ENCODE measurements around the gene YES1. TPM values are rescaled to one million over a fixed set of nuclear protein-coding genes. Genes with fewer than 3 reads are reported as not detected.

YES1 gene
- total RNA-seq, 1 donor from 2014 or later, result 37.6 TPM

DNA sequence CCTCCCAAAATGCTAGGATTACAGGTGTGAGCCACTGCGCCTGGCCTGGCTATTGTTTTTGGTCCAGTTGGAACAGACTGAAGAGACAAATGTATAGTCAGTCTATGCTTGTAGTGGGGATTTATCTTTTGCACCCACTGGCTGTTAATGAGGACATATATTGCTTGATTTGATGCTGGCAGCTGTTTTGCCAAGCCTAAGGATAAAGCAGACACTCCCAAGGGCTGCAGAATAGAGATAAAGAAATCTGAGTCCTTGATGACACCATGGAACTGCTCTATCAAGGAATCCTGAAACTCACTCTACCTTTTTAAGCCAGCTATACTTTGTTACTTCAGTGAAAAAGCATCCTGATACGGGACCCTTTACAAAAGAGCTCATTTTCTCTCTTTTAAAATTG lies 56.5 kb downstream of the YES1 start:
- Mint-ChIP-seq H3K4me1 (ENCODE audit: unreplicated experiment) (peaks cover 1% of the 10 kb centered on the region), H3K36me3 (ENCODE audit: unreplicated experiment) (peaks cover 22% of the 10 kb centered on the region), H3K4me3 (ENCODE audit: unreplicated experiment) (no peak overlapping the region), H3K27ac (ENCODE audit: unreplicated experiment) (no peak overlapping the region), H3K9me3 (ENCODE audit: unreplicated experiment) (no peaks in the 10 kb centered on the region), H3K27me3 (ENCODE audit: unreplicated experiment) (no peaks in the 10 kb centered on the region)
- DNase-seq (ENCODE audit: extremely low spot score, unreplicated experiment), result no peak
- TF ChIP-seq CTCF (IDR thresholded peaks at IDR 0.05), result no peak

DNA sequence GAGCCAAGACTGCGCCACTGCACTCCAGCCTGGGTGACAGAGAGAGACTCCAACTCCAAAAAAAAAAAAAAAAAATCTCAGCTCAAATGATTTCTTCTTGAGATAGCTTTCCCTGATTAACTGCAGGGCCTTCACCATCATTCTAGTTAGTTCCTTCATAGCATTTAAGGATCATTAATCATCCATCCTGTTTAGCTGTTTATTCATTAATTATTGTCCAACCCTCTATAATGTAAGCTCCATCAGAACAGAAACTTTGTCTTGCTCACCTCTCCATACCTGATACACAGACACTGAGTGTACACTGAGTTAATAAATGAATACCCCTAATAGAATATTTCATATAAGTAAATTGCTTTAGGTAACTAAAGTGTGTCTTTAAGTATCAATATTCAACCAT lies 57.4 kb downstream of the YES1 start:
- no peak overlapping the region for H3K4me3 Mint-ChIP-seq (ENCODE audit: unreplicated experiment)
- TF ChIP-seq CTCF (IDR thresholded peaks at IDR 0.05), result no peak
- peaks cover 26% of the 10 kb centered on the region for H3K36me3 Mint-ChIP-seq (ENCODE audit: unreplicated experiment)
- no peak for DNase-seq (ENCODE audit: extremely low spot score, unreplicated experiment)
- H3K27me3 Mint-ChIP-seq (ENCODE audit: unreplicated experiment), result no peaks in the 10 kb centered on the region
- H3K27ac Mint-ChIP-seq (ENCODE audit: unreplicated experiment), result no peak overlapping the region
- H3K4me1 Mint-ChIP-seq (ENCODE audit: unreplicated experiment), result peaks cover 3% of the 10 kb centered on the region
- no peaks in the 10 kb centered on the region for H3K9me3 Mint-ChIP-seq (ENCODE audit: unreplicated experiment)

- Mint-ChIP-seq H3K4me1 (ENCODE audit: unreplicated experiment) (peaks cover 3% of the 10 kb centered on the region), H3K4me3 (ENCODE audit: unreplicated experiment) (no peak overlapping the region), H3K27ac (ENCODE audit: unreplicated experiment) (no peak overlapping the region), H3K36me3 (ENCODE audit: unreplicated experiment) (peaks cover 32% of the 10 kb centered on the region), H3K27me3 (ENCODE audit: unreplicated experiment) (no peaks in the 10 kb centered on the region), H3K9me3 (ENCODE audit: unreplicated experiment) (no peaks in the 10 kb centered on the region)
- no peak for TF ChIP-seq CTCF (IDR thresholded peaks at IDR 0.05)
- no peak for DNase-seq (ENCODE audit: extremely low spot score, unreplicated experiment)
Measured at GRCh38 chr18:750456-750855, 61.6 kb downstream of the YES1 start.

- Mint-ChIP-seq H3K9me3 (ENCODE audit: unreplicated experiment) (no peaks in the 10 kb centered on the region), H3K27me3 (ENCODE audit: unreplicated experiment) (no peaks in the 10 kb centered on the region), H3K4me1 (ENCODE audit: unreplicated experiment) (no peaks in the 10 kb centered on the region), H3K36me3 (ENCODE audit: unreplicated experiment) (peaks cover 20% of the 10 kb centered on the region), H3K27ac (ENCODE audit: unreplicated experiment) (no peak overlapping the region), H3K4me3 (ENCODE audit: unreplicated experiment) (no peak overlapping the region)
- DNase-seq (ENCODE audit: extremely low spot score, unreplicated experiment), result no peak
- no peak for TF ChIP-seq CTCF (IDR thresholded peaks at IDR 0.05)
Measured at GRCh38 chr18:744832-745597, 67.0 kb downstream of the YES1 start.

GRCh38 chr18:741931-742512 lies 70.0 kb downstream of the YES1 start:
- no peak for DNase-seq (ENCODE audit: extremely low spot score, unreplicated experiment)
- H3K4me1 Mint-ChIP-seq (ENCODE audit: unreplicated experiment), result no peaks in the 10 kb centered on the region
- H3K36me3 Mint-ChIP-seq (ENCODE audit: unreplicated experiment), result peaks cover 27% of the 10 kb centered on the region
- no peaks in the 10 kb centered on the region for H3K27me3 Mint-ChIP-seq (ENCODE audit: unreplicated experiment)
- TF ChIP-seq CTCF (IDR thresholded peaks at IDR 0.05), result peak; percentile 76
- H3K9me3 Mint-ChIP-seq (ENCODE audit: unreplicated experiment), result no peaks in the 10 kb centered on the region
- no peak overlapping the region for H3K4me3 Mint-ChIP-seq (ENCODE audit: unreplicated experiment)
- no peak overlapping the region for H3K27ac Mint-ChIP-seq (ENCODE audit: unreplicated experiment)

Measured in osteocyte (in vitro differentiated cells).